Inferior parietal cortex (tissue), 1 donor: Measurements from ENCODE around the gene ZNFX1.
"Not testable (repeated sequence)": the region's sequence is repeated elsewhere in the genome, so short reads cannot be mapped to it uniquely, and the experiment has no call there.

Source experiments
- DNase-seq: peaks from one replicate; pipeline ENCODE4 v3.0.0-alpha.2; 2016; ENCODE audit errors: extremely low spot score

Gene ZNFX1

GRCh38 chr20:49248301-49248700 is 29.6 kb downstream of the ZNFX1 start:
- DNase-seq = no peak

GRCh38 chr20:49247792-49248191 is 30.1 kb downstream of the ZNFX1 start:
- no peak for DNase-seq

- DNase-seq = no peak
Observed at GRCh38 chr20:49247169-49247723, 30.6 kb downstream of the ZNFX1 start.

- DNase-seq = peak; percentile 70
Observed at GRCh38 chr20:49245921-49246740, 31.7 kb downstream of the ZNFX1 start.

GRCh38 chr20:49237531-49237930 is 40.3 kb downstream of the ZNFX1 start:
- no peak for DNase-seq

GRCh38 chr20:49236301-49236700 is 41.6 kb downstream of the ZNFX1 start:
- no peak for DNase-seq

- no peak for DNase-seq
Observed at GRCh38 chr20:49234831-49235230, 43.0 kb downstream of the ZNFX1 start.

- DNase-seq = no peak
Observed at GRCh38 chr20:49233226-49233625, 44.6 kb downstream of the ZNFX1 start.

- no peak for DNase-seq
Observed at GRCh38 chr20:49231471-49231870, 46.4 kb downstream of the ZNFX1 start.

- no peak for DNase-seq
Observed at GRCh38 chr20:49230561-49231133, 47.2 kb downstream of the ZNFX1 start.

GRCh38 chr20:49230021-49230420 is 47.8 kb downstream of the ZNFX1 start:
- DNase-seq = no peak

- no peak for DNase-seq
Observed at GRCh38 chr20:49229381-49229780, 48.5 kb downstream of the ZNFX1 start.

GRCh38 chr20:49228676-49229075 is 49.2 kb downstream of the ZNFX1 start:
- DNase-seq = no peak

- DNase-seq = no peak
Observed at GRCh38 chr20:49225896-49226295, 52.0 kb downstream of the ZNFX1 start.

GRCh38 chr20:49219924-49220831 is 57.7 kb downstream of the ZNFX1 start:
- no peak for DNase-seq

- peak; percentile 100 for DNase-seq
Observed at GRCh38 chr20:49219091-49219923, 58.5 kb downstream of the ZNFX1 start, which contains the start of gene DDX27. Gene DDX27 (plus strand): TSS chr20:49219416. CDS start chr20:49219449, 33 bp downstream.

- not testable (repeated sequence) for DNase-seq
Observed at GRCh38 chr20:49218739-49219090, 59.1 kb downstream of the ZNFX1 start.

GRCh38 chr20:49216991-49217578 is 60.8 kb downstream of the ZNFX1 start:
- peak; percentile 97 for DNase-seq

GRCh38 chr20:49215232-49215631 is 62.6 kb downstream of the ZNFX1 start:
- no peak for DNase-seq

GRCh38 chr20:49214571-49214970 is 63.3 kb downstream of the ZNFX1 start:
- no peak for DNase-seq

- DNase-seq = no peak
Observed at GRCh38 chr20:49210757-49211110, 67.1 kb downstream of the ZNFX1 start.
